CD4-positive, alpha-beta T cell treated with Interleukin-15 for 4 hours (primary cell): Measurements from ENCODE around the gene SULT1A1.
"Not testable (repeated sequence)": the region's sequence is repeated elsewhere in the genome, so short reads cannot be mapped to it uniquely, and the experiment has no call there.

Source experiments
- DNase-seq: peaks from one replicate; pipeline ENCODE4 v3.0.0-alpha.2; 2020; ENCODE audit warnings: low spot score

The SULT1A1 gene

GRCh38 chr16:28591355-28591754, 18.5 kb downstream of the SULT1A1 start:
- no peak for DNase-seq

- DNase-seq: no peak
These were observed 19.2 kb downstream of the SULT1A1 start for GRCh38 chr16:28590384-28591340.

GRCh38 chr16:28589930-28590329, 19.9 kb downstream of the SULT1A1 start:
- no peak for DNase-seq

GRCh38 chr16:28589069-28589468, 20.8 kb downstream of the SULT1A1 start:
- DNase-seq: no peak

DNA sequence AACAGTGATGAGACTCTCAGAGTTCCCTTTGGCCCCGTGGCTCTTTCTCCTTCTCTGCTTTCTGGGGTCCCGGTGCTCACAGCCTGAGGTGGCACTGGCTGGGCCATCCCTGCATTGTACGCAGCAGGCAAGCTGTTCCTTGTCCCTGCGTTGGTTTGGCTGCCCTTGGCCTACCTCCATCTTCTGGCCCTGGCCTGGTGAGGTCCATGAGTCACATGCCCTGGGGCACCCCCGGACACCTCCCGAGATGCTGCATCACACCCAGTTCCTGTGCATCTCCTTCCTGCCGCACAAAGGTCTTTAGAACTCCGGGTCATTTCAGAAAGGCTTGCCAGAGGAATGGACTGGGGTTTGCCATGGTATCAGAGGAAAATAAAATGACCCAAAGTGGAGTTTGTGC, 22.5 kb downstream of the SULT1A1 start:
- no peak for DNase-seq

- no peak for DNase-seq
These were observed 23.4 kb downstream of the SULT1A1 start for GRCh38 chr16:28586466-28586865.

DNA sequence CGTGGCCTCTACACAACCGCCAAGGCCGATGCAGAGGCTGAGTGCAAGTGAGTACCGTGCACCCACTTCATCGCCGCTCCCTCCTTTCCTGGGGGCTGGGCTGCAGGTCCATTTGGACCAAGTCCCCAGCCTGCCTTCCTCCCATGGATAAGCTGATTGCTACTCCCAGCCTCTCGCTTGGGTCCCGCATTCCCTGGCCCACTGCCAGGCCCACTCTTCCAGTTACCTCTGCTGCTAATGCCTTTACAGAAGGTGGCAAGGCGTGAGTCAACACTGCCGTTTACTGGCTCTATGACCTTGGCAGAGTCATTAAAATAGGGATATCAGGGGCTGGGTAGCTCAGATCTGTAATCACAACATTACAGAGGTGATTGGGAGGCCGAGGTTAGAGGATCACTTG, 24.2 kb downstream of the SULT1A1 start:
- DNase-seq: no peak

DNA sequence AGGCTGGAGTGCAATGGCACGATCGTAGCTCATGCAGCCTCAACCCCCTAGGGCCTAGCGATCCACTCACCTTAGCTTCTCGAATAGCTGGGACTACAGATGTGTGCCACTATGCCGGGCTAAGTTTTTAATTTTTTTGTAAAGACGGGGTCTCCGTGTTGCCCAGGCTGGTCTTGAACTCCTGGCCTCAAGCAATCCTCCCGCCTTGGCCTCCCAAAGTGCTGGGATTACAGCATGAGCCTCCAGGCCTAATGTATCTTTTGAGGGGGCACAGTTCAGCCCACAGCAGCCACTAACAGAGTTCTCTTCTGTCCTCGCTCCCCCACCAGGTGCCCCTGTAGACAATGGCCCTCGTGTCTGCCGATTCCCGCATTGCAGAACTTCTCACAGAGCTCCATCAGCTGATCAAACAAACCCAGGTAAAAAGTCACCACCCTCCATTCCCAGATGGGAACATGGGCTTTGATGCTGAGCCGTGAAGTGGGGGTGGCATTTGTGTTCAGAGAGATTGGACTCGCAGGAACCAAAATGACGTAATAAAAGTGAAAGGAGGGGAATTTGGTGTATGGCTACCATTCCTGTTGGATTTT, 29.0 kb downstream of the SULT1A1 start:
- no peak for DNase-seq

DNA sequence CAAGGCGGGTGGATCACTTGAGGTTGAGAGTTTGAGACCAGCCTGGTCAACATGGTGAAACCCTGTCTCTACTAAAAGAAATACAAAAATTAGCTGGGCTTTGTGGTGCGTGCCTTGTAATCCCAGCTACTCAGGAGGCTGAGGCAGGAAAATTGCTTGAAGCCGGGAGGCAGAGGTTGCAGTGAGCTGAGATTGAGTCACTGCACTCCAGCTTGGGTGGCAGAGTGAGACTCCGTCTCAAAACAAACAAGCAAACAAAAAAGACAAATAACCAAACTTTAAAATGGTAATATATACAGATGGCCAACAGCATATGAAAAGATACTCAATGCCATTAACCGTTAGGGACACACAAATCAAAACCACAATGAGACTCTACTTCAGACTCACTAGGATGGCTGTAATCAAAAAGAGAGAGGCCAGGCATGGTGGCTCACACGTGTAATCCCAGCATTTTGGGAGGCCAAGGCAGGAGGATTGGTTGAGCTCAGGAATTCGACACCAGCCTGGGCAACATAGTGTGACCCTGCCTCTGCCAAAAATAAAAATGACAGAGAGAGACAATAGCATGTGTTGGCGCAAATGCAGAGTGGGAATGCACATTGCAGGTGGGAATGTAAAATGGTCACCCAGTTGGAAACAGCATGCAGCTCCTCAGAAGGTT, 34.3 kb downstream of the SULT1A1 start:
- no peak for DNase-seq

- no peak for DNase-seq
These were observed 34.9 kb downstream of the SULT1A1 start for GRCh38 chr16:28574925-28575324.

DNA sequence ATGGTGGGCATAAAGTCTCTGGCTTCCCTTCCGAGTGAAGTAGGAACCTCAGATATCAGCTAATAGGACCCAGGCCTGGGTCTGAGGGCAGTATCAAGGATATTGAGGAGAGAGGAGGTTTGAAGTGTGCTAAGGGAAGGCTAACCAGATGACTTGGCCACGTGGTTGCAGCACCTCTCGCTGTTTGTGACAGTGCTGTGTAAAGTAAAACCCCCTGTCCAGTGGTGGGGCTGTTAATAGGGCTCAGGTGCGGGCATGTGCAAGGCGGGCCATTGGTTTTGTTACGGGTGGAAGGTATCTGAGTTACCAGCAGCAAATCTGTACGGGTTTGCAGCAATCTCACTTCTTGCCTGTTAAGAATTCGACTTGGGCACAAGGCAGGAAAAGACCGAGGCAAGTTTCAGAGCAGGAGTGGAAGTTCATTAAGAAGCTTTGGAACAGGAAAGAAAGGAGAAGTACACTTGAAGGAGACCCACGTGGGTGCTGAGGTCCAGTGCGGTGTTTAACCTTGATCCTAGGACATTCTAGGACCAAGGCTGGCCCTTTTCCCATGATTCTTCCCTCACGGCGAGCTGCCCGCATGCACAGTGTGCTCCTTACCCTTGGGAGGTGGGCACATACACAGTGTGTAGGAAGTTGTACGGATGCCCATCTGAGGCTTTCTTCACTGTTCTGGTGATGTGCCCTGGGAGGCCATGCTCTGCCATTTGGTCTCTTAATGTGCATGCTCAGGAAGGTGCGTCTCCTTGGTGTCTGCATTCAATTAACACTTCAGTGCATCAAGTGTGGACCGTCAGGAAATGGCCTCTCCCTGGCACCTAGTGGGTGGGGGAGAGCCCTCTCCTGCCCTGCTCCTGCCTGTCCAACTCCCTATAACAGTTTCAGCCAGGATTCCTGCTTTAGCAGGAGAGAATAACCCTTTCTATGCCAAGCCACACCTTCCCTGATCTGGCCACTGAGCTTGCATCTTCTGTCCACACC, 35.8 kb downstream of the SULT1A1 start:
- no peak for DNase-seq

DNA sequence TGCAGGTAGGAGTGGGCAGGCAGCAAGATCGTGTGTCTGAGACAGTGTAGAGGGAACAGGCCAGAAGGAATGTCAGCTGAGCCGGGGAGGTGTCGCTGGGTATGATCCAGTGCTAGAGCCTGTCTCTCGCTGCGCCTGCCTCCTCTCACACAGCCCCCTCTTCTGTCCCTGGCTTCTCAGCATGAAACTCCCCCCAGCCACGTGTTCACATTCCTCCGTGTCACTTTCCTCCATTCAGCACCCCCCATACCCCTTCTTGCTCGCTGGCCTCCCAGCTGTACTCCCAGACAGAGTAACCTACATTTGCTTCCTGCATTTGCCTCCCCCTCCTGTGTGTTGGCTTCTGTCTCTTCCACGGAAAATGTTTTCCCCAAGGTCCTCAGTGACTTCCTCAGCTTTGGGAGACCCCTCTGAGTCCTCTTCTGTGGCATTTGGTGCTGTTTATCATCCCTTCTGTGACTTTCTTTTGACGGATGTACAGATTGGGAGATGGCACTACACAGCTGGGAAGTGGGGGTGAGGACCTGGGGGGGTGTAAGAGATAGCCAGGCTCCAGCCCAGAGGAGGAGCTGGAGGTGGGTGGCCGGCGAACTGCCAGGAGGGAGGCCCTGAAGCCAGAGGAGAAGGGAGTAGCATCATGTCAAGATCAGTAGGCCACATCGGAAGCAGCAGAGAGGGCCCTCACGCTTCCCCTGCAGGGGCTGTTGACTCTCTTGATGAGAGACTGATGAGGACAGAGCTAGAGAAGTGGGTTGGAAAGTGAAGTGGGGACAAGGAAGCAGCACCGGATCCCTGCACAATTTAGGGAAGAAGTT, 36.9 kb downstream of the SULT1A1 start:
- no peak for DNase-seq

GRCh38 chr16:28569968-28570752, 39.7 kb downstream of the SULT1A1 start:
- no peak for DNase-seq

DNA sequence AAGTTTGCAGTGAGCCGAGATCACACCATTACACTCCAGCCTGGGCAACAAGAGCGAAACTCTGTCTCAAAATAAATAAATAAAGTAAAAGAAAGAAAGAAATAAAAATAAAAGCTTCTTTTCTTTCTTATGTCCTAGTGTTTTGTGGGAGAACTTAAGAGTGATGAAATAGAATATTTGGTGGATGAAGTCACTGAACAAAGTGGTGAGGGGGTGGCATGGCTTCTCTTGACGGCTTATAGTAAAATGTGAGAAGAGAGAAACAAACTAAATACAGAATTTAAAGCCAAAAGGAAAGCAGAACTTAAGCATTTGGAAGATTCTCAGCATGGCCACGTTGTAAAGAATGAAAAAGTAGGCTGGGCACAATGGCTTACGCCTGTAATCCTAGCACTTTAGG, 40.8 kb downstream of the SULT1A1 start:
- DNase-seq: no peak

- DNase-seq: no peak
These were observed 42.6 kb downstream of the SULT1A1 start for GRCh38 chr16:28567292-28567691.

DNA sequence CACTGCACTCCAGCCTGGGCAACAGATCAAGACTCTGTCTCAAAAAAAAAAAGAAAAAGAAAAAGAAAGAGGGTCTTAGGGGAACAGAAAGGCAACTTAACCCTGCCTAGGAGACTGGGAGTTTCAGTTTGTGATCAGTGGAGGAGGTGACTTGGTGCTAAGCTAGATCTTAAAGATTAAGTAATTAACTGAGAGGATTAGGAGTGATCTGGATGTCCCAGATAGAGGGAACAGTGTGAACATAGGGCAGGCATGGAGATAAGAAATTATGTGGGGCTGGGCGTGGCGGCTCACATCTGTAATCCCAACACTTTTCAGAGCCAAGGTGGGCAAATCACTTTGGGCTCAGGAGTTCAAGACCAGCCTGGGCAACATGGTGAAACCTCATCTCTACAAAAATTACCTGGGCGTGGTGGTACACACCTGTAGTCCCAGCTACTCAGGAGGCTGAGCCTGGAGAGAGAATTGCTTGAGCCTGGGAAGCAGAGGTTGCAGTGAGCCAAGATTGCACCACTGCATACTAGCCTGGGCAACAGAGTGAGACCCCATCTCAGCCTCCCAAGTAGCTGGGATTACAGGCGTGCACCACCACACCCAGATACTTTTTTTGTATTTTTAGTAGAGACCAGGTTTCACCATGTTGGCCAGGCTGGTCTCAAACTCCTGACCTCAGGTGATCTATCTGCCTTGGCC, 43.5 kb downstream of the SULT1A1 start:
- not testable (repeated sequence) for DNase-seq

DNA sequence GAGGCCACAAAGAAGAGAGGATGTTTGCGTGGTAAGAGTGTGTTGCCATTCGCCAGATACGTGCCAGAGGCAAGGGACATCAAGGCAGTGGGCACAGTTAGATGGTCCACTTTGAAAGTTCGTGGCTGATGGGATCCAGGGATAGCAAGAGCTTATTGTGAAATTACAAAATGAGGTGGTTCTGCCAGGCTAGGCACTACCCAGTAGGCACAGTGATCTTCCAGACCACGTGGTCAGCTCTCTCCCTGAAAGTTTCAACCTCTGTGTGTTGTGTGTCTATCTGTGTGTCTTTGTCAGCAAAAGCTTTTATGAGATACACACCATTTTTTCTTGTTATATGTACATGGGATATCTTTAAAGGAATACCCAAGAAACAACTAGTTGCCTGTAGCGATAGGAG, 46.6 kb downstream of the SULT1A1 start:
- DNase-seq: no peak

- no peak for DNase-seq
These were observed 47.6 kb downstream of the SULT1A1 start for GRCh38 chr16:28562199-28562598.

DNA sequence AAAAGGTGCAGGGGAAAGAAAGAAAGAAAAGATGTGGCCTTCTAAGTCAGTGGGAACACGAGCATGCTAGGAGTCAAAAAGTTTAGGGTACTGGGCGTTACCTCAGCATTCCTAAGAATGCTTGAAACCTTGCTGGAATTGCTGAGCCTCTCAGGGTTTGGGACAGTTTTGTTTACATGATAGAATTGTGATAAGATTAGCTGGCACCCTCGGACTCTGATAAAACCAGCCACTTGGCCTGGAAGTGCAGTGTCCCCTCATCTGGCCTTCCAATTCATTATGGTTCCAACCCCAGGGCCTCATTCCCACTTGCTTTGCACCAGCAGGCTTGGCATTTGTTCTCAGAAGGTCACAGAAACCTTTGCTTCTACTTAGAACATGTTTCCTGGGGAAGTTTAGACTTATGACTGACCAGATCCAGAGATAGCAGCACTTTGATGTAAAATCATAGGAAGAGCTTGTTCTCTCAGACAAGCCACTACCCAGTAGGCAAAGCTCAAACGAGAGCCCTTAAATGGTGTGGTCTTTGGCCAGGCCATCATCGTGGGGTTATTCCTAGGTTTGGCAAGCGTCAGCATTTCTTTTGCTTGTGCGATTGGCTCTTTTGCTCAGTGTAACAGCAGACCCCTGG, 48.2 kb downstream of the SULT1A1 start:
- no peak for DNase-seq
